Measurements from ENCODE around the gene ENAH.

The ENAH gene

DNA sequence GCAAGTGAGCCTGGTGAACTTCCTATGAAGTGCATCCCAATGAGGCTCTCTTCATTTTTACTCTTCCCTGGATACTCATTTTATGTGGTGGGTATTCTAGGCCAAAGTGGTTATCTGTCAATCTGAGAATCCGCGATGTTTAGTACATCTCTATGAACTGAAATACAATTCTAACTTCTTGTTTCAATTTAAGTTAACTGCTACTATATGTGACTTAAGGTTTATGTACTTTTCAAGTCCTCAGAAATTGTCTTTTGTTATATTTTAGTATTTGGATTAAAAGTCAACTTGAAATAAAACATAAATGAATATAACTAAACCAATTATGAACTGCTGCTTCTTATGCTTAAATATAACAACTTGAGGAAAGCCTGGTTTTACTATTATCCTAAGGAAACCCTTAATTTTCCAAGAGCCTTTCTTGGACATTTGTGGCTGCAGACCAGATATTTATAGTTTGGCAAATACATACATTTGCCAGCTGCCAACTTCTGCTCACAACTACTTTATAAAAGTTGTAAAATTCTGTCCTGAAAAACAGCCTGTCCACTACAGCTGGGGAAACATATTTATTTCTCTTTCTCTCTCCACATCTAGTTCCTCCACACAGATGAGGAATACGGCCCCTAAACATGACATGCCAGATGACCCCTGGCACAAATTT is 60.4 kb downstream of the ENAH start:
- no peaks in the 10 kb centered on the region for H3K27me3 ChIP-seq (ENCODE audit: insufficient read depth, insufficient read length)
- no peak overlapping the region for H3K4me3 ChIP-seq (ENCODE audit: insufficient read length, low read depth)
- H3K9ac ChIP-seq (ENCODE audit: insufficient read length, low read depth): no peak overlapping the region
- no peak for TF ChIP-seq SUZ12 (IDR thresholded peaks at IDR 0.05; ENCODE audit: extremely low read depth, insufficient read depth, insufficient read length)
- H3K36me3 ChIP-seq (ENCODE audit: insufficient read depth, insufficient read length, low read length): peaks cover 3% of the 10 kb centered on the region
- no peak for DNase-seq (ENCODE audit: low read depth, low spot score)
- H3K4me1 ChIP-seq (ENCODE audit: insufficient read depth, insufficient read length): no peaks in the 10 kb centered on the region
- no peaks in the 10 kb centered on the region for H3K9me3 ChIP-seq (ENCODE audit: insufficient read depth, low read length)

DNA sequence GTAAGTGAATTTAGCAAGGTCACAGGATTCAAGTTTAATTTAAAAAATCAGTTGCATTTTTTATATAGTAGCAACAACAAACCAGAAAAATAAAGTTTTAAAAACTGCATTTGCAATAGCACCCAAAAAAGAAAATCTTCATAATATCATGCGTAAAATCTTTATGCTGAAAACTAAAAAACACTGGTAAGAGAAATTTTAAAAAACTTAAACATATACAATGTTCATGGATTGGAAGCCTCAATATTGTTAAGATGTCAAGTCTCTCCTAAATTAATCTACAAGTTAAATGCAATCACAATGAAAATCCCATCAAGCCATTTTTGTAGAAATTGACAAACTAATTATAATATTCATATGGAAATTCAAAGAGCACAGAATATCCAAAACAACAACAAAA is 65.6 kb downstream of the ENAH start:
- no peak for TF ChIP-seq SUZ12 (IDR thresholded peaks at IDR 0.05; ENCODE audit: extremely low read depth, insufficient read depth, insufficient read length)
- no peak for TF ChIP-seq ZNF274 (IDR thresholded peaks at IDR 0.05; ENCODE audit: low read depth, low read length)
- no peak for TF ChIP-seq YY1 (IDR thresholded peaks at IDR 0.05; ENCODE audit: insufficient read depth, insufficient read length)
- Histone ChIP-seq H3K27me3 (ENCODE audit: insufficient read depth, insufficient read length) (no peaks in the 10 kb centered on the region), H3K4me3 (ENCODE audit: insufficient read length, low read depth) (no peak overlapping the region), H3K9ac (ENCODE audit: insufficient read length, low read depth) (no peak overlapping the region), H3K36me3 (ENCODE audit: insufficient read depth, insufficient read length, low read length) (peaks cover 2% of the 10 kb centered on the region), H3K4me1 (ENCODE audit: insufficient read depth, insufficient read length) (no peaks in the 10 kb centered on the region), H3K9me3 (ENCODE audit: insufficient read depth, low read length) (no peaks in the 10 kb centered on the region)
- DNase-seq (ENCODE audit: low read depth, low spot score): no peak

DNA sequence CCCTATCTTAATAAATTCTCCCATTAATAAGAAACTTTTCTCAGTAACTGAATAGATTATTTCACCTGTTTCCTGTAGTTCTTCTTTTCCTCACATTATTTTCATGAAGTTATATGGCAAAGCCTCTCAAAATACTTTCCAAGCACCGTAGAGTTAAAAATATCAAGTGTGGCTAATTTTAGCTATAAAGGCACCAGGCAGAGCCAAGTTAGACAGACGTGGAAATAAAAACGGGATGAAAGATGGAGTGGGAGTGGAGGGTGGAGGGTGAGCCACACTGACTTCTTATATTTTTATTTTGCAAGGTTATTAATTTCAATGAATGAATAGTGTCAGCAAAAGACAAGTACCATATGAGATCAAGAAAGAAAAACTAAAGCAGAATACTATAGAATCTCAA is 71.7 kb downstream of the ENAH start:
- H3K27me3 ChIP-seq (ENCODE audit: insufficient read depth, insufficient read length): no peaks in the 10 kb centered on the region
- H3K9me3 ChIP-seq (ENCODE audit: insufficient read depth, low read length): no peaks in the 10 kb centered on the region
- TF ChIP-seq YY1 (IDR thresholded peaks at IDR 0.05; ENCODE audit: insufficient read depth, insufficient read length): no peak
- no peak for TF ChIP-seq ZNF274 (IDR thresholded peaks at IDR 0.05; ENCODE audit: low read depth, low read length)
- no peak for TF ChIP-seq SUZ12 (IDR thresholded peaks at IDR 0.05; ENCODE audit: extremely low read depth, insufficient read depth, insufficient read length)
- H3K4me1 ChIP-seq (ENCODE audit: insufficient read depth, insufficient read length): peaks cover 4% of the 10 kb centered on the region
- peaks cover 4% of the 10 kb centered on the region for H3K36me3 ChIP-seq (ENCODE audit: insufficient read depth, insufficient read length, low read length)
- H3K9ac ChIP-seq (ENCODE audit: insufficient read length, low read depth): no peak overlapping the region
- H3K4me3 ChIP-seq (ENCODE audit: insufficient read length, low read depth): no peak overlapping the region
- no peak for DNase-seq (ENCODE audit: low read depth, low spot score)

DNA sequence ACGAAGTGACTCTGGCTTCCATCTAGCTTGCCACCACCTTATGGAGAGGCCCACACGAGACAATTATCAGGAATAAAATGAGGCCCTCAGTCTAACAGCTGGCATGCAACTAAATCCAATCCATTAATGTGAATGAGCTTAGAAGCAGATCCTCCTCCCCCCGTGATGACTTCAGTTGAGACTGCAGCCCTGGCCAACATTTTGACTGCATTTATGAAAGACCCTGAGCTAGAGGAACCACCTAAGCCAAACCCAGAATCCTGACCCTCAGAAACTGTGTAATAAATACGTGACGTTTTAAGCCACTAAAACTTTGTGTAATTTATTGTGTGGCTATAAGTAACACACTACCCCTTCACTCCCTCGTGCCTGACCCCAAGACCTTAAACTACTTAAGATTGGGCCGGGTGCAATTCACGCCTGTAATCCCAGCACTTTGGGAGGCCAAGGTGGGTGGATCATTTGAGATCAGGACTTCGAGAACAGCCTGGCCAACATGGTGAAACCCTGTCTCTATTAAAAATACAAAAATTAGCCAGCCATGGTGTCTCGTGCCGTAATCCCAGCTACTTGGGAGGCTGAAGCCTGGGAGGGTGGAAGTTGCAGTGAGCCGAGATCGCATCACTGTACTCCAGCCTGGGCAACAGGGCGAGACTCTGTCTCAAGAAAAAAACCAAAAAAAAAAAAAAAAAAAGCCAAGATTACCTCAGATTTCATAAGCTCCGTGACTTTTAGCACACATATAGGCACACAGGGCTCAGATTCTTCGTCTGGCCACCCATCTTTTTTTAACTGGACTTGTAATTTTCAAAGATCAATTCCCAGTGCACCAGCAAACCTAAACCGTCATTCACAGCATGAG is 72.5 kb downstream of the ENAH start:
- DNase-seq (ENCODE audit: low read depth, low spot score): no peak
- TF ChIP-seq YY1 (IDR thresholded peaks at IDR 0.05; ENCODE audit: insufficient read depth, insufficient read length) (no peak), SUZ12 (IDR thresholded peaks at IDR 0.05; ENCODE audit: extremely low read depth, insufficient read depth, insufficient read length) (no peak), ZNF274 (IDR thresholded peaks at IDR 0.05; ENCODE audit: low read depth, low read length) (no peak)
- H3K36me3 ChIP-seq (ENCODE audit: insufficient read depth, insufficient read length, low read length): peaks cover 5% of the 10 kb centered on the region
- no peak overlapping the region for H3K9ac ChIP-seq (ENCODE audit: insufficient read length, low read depth)
- H3K9me3 ChIP-seq (ENCODE audit: insufficient read depth, low read length): no peaks in the 10 kb centered on the region
- no peak overlapping the region for H3K4me3 ChIP-seq (ENCODE audit: insufficient read length, low read depth)
- H3K27me3 ChIP-seq (ENCODE audit: insufficient read depth, insufficient read length): no peaks in the 10 kb centered on the region
- peaks cover 4% of the 10 kb centered on the region for H3K4me1 ChIP-seq (ENCODE audit: insufficient read depth, insufficient read length)

DNA sequence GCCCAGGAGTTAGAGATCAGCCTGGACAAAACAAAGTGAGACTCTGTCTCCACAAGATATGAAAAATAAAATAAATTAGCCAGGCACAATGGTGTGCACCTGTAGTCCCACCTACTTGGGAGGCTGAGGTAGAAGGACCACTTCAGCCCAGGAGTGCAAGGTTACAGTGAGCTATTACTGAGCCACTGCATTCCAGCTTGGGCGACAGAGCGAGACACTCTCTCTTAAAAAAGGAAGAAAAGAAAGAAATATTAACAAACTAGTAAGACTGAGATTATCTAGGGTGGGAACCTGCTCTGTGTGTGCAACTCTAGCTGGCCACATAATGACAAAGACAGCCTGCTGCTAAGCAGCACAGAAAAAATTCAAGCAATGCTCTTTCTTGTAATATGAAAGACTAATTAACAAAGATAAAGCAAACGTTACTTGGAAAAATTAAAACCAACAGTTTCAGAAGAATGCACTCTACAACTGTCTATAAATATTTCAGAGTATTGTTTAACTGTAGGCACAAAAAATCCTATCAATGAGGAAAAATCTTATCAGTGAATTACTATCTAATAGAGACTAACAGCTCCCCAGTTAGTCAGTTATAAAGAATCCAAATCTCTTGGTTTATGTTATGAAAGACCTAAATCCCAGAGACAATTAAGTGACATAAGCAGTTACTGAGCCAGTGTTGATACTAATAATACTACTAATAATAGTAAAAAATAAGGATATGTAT is 74.5 kb downstream of the ENAH start:
- DNase-seq (ENCODE audit: low read depth, low spot score): no peak
- Histone ChIP-seq H3K27me3 (ENCODE audit: insufficient read depth, insufficient read length) (no peaks in the 10 kb centered on the region), H3K4me1 (ENCODE audit: insufficient read depth, insufficient read length) (peaks cover 4% of the 10 kb centered on the region), H3K4me3 (ENCODE audit: insufficient read length, low read depth) (no peak overlapping the region), H3K36me3 (ENCODE audit: insufficient read depth, insufficient read length, low read length) (peaks cover 5% of the 10 kb centered on the region), H3K9me3 (ENCODE audit: insufficient read depth, low read length) (no peaks in the 10 kb centered on the region), H3K9ac (ENCODE audit: insufficient read length, low read depth) (no peak overlapping the region)
- TF ChIP-seq YY1 (IDR thresholded peaks at IDR 0.05; ENCODE audit: insufficient read depth, insufficient read length) (no peak), ZNF274 (IDR thresholded peaks at IDR 0.05; ENCODE audit: low read depth, low read length) (no peak), SUZ12 (IDR thresholded peaks at IDR 0.05; ENCODE audit: extremely low read depth, insufficient read depth, insufficient read length) (no peak)

DNA sequence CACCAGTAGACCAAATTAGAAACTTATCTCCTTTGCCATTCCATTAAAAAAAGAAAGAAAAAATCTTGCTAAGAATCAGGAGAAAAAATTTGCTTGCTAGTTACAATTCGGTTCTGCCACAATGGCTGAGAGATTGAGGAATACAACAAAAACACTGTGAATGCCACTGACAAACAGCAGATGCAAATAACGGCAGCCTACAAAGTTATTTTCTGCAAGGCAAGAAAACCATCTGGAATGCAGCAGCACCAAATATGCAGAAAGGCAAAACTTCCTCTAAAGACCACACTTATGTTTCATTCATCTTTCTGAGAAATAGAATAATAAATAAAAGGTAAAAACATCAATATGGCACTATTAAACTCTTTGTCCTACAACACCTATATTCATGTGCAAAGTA is 75.7 kb downstream of the ENAH start:
- no peaks in the 10 kb centered on the region for H3K27me3 ChIP-seq (ENCODE audit: insufficient read depth, insufficient read length)
- no peak overlapping the region for H3K9ac ChIP-seq (ENCODE audit: insufficient read length, low read depth)
- H3K4me1 ChIP-seq (ENCODE audit: insufficient read depth, insufficient read length): peaks cover 4% of the 10 kb centered on the region
- no peaks in the 10 kb centered on the region for H3K9me3 ChIP-seq (ENCODE audit: insufficient read depth, low read length)
- no peak for DNase-seq (ENCODE audit: low read depth, low spot score)
- no peak for TF ChIP-seq YY1 (IDR thresholded peaks at IDR 0.05; ENCODE audit: insufficient read depth, insufficient read length)
- TF ChIP-seq SUZ12 (IDR thresholded peaks at IDR 0.05; ENCODE audit: extremely low read depth, insufficient read depth, insufficient read length): no peak
- no peak for TF ChIP-seq ZNF274 (IDR thresholded peaks at IDR 0.05; ENCODE audit: low read depth, low read length)
- peaks cover 5% of the 10 kb centered on the region for H3K36me3 ChIP-seq (ENCODE audit: insufficient read depth, insufficient read length, low read length)
- no peak overlapping the region for H3K4me3 ChIP-seq (ENCODE audit: insufficient read length, low read depth)

DNA sequence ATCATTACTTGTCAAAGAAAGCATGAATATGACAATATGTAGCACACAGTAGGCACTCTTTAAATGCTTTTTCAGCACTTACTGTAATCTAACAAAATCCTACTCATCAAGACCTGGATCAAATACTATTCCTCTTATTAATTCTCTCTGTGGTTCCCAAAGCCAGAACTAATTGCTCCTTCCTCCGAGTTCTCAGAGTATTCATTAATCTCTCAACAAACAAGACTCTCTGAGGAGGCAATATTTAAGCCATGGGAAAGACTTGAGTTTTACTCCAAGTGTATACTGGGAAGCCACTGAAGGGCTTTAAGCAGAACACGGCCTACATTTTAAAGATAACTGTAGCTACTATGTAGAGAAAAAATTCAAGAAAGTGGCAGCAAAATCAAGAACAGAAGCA is 79.7 kb downstream of the ENAH start:
- no peak for DNase-seq (ENCODE audit: low read depth, low spot score)
- H3K9ac ChIP-seq (ENCODE audit: insufficient read length, low read depth): no peak overlapping the region
- no peak overlapping the region for H3K4me3 ChIP-seq (ENCODE audit: insufficient read length, low read depth)
- no peaks in the 10 kb centered on the region for H3K9me3 ChIP-seq (ENCODE audit: insufficient read depth, low read length)
- H3K4me1 ChIP-seq (ENCODE audit: insufficient read depth, insufficient read length): peaks cover 2% of the 10 kb centered on the region
- no peaks in the 10 kb centered on the region for H3K27me3 ChIP-seq (ENCODE audit: insufficient read depth, insufficient read length)
- TF ChIP-seq SUZ12 (IDR thresholded peaks at IDR 0.05; ENCODE audit: extremely low read depth, insufficient read depth, insufficient read length): no peak
- no peak for TF ChIP-seq ZNF274 (IDR thresholded peaks at IDR 0.05; ENCODE audit: low read depth, low read length)
- TF ChIP-seq YY1 (IDR thresholded peaks at IDR 0.05; ENCODE audit: insufficient read depth, insufficient read length): no peak
- peaks cover 8% of the 10 kb centered on the region for H3K36me3 ChIP-seq (ENCODE audit: insufficient read depth, insufficient read length, low read length)
